Fibroblast of the aortic adventitia (primary cell): ENCODE results near the gene SLC3A2. TPM values are rescaled to one million over a fixed set of nuclear protein-coding genes. Genes with fewer than 3 reads are reported as not detected.

Experiments
- DNase-seq: peaks from one replicate; pipeline ENCODE4 v3.0.0-alpha.2; 2010; ENCODE audit warnings: low read depth
- H3K4me3 ChIP-seq: 2 replicates; pipeline ENCODE4 v1.5.1; 2011; ENCODE audit warnings: low read depth, mild to moderate bottlenecking, control low read depth, low read length, moderate library complexity
- total RNA-seq: library from RNA; depleted of rRNA; stranded (reverse); fragments of >200 nt; gene quantifications from 2 replicates; pipeline ENCODE4 v1.2.3, GENCODE V29; 2012; ENCODE audit warnings: low replicate concordance
- TF ChIP-seq, protein P1 (sequence below): IDR thresholded peaks from 2 replicates; pipeline ENCODE4 v1.5.1; 2011; ENCODE audit warnings: mild to moderate bottlenecking, low read length, control low read depth, inconsistent platforms; ENCODE audit not compliant: insufficient read depth

The SLC3A2 gene
- total RNA-seq, 1 donor: 174 TPM

GRCh38 chr11:62846177-62846576 is 34.5 kb upstream of the SLC3A2 start:
- TF ChIP-seq, protein P1, sequence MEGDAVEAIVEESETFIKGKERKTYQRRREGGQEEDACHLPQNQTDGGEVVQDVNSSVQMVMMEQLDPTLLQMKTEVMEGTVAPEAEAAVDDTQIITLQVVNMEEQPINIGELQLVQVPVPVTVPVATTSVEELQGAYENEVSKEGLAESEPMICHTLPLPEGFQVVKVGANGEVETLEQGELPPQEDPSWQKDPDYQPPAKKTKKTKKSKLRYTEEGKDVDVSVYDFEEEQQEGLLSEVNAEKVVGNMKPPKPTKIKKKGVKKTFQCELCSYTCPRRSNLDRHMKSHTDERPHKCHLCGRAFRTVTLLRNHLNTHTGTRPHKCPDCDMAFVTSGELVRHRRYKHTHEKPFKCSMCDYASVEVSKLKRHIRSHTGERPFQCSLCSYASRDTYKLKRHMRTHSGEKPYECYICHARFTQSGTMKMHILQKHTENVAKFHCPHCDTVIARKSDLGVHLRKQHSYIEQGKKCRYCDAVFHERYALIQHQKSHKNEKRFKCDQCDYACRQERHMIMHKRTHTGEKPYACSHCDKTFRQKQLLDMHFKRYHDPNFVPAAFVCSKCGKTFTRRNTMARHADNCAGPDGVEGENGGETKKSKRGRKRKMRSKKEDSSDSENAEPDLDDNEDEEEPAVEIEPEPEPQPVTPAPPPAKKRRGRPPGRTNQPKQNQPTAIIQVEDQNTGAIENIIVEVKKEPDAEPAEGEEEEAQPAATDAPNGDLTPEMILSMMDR: no peak
- H3K4me3 ChIP-seq: no peak overlapping the region
- no peak for DNase-seq

GRCh38 chr11:62847767-62848314 is 32.9 kb upstream of the SLC3A2 start:
- no peak for DNase-seq
- TF ChIP-seq, protein P1: no peak
- H3K4me3 ChIP-seq: no peak overlapping the region

DNA sequence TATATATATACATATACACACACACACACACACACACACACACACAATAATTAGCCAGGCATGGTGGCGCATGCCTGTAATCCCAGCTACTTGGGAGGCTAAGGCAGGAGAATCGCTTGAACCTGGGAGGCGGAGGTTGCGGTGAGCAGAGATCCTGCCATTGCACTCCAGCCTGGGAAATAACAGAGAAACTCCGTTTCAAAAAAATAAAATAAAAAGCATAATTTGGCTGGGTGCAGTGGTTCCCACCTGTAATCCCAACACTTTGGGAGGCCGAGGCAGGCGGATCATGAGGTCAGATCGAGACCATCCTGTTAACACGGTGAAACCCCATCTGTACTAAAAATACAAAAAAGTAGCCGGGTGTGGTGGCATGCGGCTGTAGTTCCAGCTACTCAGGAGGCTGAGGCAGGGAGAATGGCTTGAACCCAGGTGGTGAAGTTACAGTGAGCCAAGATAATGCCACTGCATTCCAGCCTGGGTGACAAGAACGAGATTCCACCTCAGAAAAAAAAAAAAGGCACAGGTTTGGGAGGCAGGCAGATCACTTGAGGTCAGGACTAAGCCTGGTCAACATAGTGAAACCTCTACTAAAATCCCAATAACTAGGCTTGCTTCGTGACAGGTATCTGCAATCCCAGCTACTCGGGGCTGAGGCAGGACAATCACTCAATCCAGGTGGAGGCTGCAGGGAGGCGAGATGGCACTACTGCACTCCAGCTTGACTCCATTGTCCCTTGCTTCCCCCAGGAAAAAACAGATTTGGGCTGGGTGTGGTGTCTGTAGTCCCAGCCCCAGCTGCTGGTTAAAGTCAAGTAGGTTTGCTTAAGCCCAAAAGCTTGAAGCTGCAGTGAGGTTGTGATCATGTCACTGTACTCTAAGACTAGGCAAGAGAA is 29.5 kb upstream of the SLC3A2 start:
- no peak overlapping the region for H3K4me3 ChIP-seq
- TF ChIP-seq, protein P1: no peak
- DNase-seq: no peak

- no peak overlapping the region for H3K4me3 ChIP-seq
- TF ChIP-seq, protein P1: no peak
- DNase-seq: no peak
Observed at GRCh38 chr11:62851807-62852522, 28.7 kb upstream of the SLC3A2 start.

DNA sequence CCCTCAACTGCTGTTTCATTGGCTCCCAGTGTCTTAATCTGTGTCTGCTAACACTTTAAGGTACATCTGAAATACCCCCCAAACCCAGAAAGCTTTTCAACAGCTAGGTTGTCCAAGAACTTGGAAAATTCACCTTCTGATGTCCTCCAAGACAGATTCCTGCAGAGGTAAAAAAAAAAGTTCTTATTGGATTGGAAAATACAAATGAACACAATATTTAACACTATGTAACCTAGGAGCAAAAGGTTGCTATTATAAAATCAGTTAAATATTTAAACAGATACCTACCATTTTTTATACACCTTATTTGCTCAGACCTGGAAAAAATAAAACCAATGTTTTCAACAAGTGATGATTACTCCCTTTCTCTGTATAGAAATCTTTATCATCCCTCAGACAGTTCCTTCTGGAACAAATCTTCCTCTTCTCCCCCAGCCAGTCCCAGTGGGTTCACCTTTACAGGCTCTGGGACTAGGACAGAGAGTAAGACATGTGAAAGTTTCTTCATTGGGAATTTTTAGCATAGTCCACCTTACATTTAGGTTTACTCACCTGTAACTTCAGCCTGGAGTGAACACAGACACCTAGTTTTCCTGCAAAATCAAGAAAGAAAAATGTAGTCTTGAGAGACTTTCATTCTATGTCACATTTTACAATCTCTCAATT is 28.0 kb upstream of the SLC3A2 start:
- TF ChIP-seq, protein P1: no peak
- H3K4me3 ChIP-seq: no peak overlapping the region

GRCh38 chr11:62853279-62853965 is 27.3 kb upstream of the SLC3A2 start:
- TF ChIP-seq, protein P1: no peak
- DNase-seq: no peak
- H3K4me3 ChIP-seq: peak overlapping the region; percentile 81

More for the DNA sequence above, 28.0 kb upstream of the SLC3A2 start:
- DNase-seq: no peak
